Testis (tissue), 3 donors: Measurements from ENCODE around the gene SBNO2. TPM values are rescaled to one million over a fixed set of nuclear protein-coding genes. Genes with fewer than 3 reads are reported as not detected.

Experiments used
- DNase-seq: peaks from one replicate; pipeline ENCODE4 v3.0.0-alpha.2; 2019
- H3K27ac ChIP-seq, 2 donors: fragments of 200-600 bp; sonication (generic); one replicate each; pipeline ENCODE4 v1.5.1; 2019
- H3K27me3 ChIP-seq: fragments of 200-600 bp; sonication (generic); one replicate; pipeline ENCODE4 v1.5.1; 2019
- H3K36me3 ChIP-seq: fragments of 200-600 bp; sonication (generic); one replicate; pipeline ENCODE4 v1.5.1; 2017; ENCODE audit warnings: low read depth; ENCODE audit errors: missing control alignments
- H3K4me1 ChIP-seq: fragments of 200-600 bp; sonication (generic); one replicate; pipeline ENCODE4 v1.5.1; 2019
- H3K4me3 ChIP-seq, 2 donors: fragments of 200-600 bp; sonication (generic); one replicate each; pipeline ENCODE4 v1.5.1; 2017 to 2019
- H3K9me3 ChIP-seq: fragments of 200-600 bp; sonication (generic); one replicate; pipeline ENCODE4 v1.5.1; 2017
- POLR2A ChIP-seq: fragments of 450-650 bp; IDR thresholded peaks from one replicate; pipeline ENCODE4 v1.6.1; 2017; ENCODE audit warnings: antibody characterized with exemption, mild to moderate bottlenecking, moderate library complexity
- WGBS, 2 donors: methylation state at CpG; one replicate each; pipeline ENCODE4 v1.1.5; 2018; 5-methylcytosine and 5-hydroxymethylcytosine counted together
- intact Hi-C: fragments of 100-400 bp; cut with DNase I; formaldehyde crosslinking; loops from one replicate; pipeline ENCODE4 v1.15.1; 2023; ENCODE audit warnings: low total_unique reads
- polyA plus RNA-seq: library from polyadenylated mRNA; stranded (reverse); fragments of 350-450 nt; fragmentation: Illumina TruSeq; extraction: RNeasy Lipid Tissue Mini Kit (QIAGEN cat#74804); gene quantifications from one replicate; pipeline ENCODE4 v1.2.3, GENCODE V29; 2014; ENCODE audit warnings: low read depth, low replicate concordance; ENCODE audit not compliant: insufficient read depth
- total RNA-seq, 2 donors: library from RNA; depleted of rRNA; stranded (reverse); fragments of >200 nt; gene quantifications; one replicate each; pipeline ENCODE4 v1.2.3, GENCODE V29; 2016
- TF ChIP-seq, protein P1 (sequence below), 3 experiments: fragments of 450-650 bp in 2 of 3; fragments of 200-600 bp in 1 of 3; sonication (generic) in 1 of 3; IDR thresholded peaks; one replicate each; pipeline ENCODE4 v1.5.1; 2016 to 2019; ENCODE audit warnings: antibody characterized with exemption in 3 of 3, mild to moderate bottlenecking in 2 of 3, moderate library complexity in 1 of 3

SBNO2 gene
- total and polyA plus RNA-seq, 3 donors from 2014 or later: 34.3 to 65.0 (median 58.9) TPM

DNA sequence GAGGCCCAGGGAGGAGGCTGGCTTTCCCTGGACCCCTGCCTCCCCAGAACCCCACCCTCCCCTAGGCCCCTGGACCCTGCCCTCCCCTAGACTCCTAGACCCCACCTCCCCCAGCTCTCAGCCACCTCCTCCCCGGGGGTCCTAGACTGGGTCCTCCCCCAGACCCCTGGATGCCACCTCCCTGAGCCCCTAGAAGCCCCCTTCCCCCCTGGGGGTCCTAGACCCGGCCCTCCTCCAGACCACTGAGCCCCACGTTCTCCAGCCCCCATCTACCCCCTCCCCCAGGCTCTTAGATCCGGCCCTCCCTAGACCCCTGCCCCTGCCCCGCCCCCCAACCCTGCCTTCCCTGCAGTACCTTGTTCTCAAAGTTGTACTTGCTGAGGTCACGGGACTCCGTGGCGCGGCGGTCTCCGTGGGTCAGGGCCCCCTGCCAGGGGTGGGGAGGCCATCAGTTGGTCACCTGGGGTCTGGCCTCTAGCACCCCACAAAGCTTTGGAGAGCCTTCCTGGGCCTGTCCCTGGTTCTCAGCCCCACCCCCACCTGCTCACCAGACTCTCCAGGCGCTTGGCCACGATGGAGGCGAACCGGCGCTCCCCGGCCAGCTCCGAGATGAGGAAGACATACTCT is 62.3 kb downstream of the SBNO2 start:
- Histone ChIP-seq H3K9me3 (no peaks in the 10 kb centered on the region), H3K4me3 (peak overlapping the region in 1 of 2 donors; percentile 23), H3K36me3 (no peaks in the 10 kb centered on the region), H3K27ac (peak overlapping the region; percentile 59 to 86), H3K4me1 (peaks cover 35% of the 10 kb centered on the region), H3K27me3 (no peaks in the 10 kb centered on the region)
- intact Hi-C loops: loop anchor here (5.0 kb wide), 1 partner anchor 61 kb away; the partner anchor contains the start of gene SBNO2
- WGBS, 2 donors: 61 to 68% methylated on average over 4 to 17 of the region's 18 CpGs
- TF ChIP-seq, protein P1, sequence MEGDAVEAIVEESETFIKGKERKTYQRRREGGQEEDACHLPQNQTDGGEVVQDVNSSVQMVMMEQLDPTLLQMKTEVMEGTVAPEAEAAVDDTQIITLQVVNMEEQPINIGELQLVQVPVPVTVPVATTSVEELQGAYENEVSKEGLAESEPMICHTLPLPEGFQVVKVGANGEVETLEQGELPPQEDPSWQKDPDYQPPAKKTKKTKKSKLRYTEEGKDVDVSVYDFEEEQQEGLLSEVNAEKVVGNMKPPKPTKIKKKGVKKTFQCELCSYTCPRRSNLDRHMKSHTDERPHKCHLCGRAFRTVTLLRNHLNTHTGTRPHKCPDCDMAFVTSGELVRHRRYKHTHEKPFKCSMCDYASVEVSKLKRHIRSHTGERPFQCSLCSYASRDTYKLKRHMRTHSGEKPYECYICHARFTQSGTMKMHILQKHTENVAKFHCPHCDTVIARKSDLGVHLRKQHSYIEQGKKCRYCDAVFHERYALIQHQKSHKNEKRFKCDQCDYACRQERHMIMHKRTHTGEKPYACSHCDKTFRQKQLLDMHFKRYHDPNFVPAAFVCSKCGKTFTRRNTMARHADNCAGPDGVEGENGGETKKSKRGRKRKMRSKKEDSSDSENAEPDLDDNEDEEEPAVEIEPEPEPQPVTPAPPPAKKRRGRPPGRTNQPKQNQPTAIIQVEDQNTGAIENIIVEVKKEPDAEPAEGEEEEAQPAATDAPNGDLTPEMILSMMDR (IDR thresholded peaks at IDR 0.05): no peak
- no peak for TF ChIP-seq POLR2A
- no peak for DNase-seq

- Histone ChIP-seq H3K4me1 (peaks cover 36% of the 10 kb centered on the region), H3K27ac (peak overlapping the region; percentile 59 to 86), H3K36me3 (no peaks in the 10 kb centered on the region), H3K27me3 (no peaks in the 10 kb centered on the region), H3K4me3 (no peak overlapping the region), H3K9me3 (no peaks in the 10 kb centered on the region)
- peak; percentile 61 for DNase-seq
- intact Hi-C loops: loop anchor here (5.0 kb wide), 1 partner anchor 61 kb away; the partner anchor contains the start of gene SBNO2
- 43 to 50% methylated on average over 14 to 18 of the region's 18 CpGs for WGBS, 2 donors
- TF ChIP-seq, protein P1 (IDR thresholded peaks at IDR 0.05): no peak
- no peak for TF ChIP-seq POLR2A
Measured at GRCh38 chr19:1110809-1111640, 63.0 kb downstream of the SBNO2 start.

DNA sequence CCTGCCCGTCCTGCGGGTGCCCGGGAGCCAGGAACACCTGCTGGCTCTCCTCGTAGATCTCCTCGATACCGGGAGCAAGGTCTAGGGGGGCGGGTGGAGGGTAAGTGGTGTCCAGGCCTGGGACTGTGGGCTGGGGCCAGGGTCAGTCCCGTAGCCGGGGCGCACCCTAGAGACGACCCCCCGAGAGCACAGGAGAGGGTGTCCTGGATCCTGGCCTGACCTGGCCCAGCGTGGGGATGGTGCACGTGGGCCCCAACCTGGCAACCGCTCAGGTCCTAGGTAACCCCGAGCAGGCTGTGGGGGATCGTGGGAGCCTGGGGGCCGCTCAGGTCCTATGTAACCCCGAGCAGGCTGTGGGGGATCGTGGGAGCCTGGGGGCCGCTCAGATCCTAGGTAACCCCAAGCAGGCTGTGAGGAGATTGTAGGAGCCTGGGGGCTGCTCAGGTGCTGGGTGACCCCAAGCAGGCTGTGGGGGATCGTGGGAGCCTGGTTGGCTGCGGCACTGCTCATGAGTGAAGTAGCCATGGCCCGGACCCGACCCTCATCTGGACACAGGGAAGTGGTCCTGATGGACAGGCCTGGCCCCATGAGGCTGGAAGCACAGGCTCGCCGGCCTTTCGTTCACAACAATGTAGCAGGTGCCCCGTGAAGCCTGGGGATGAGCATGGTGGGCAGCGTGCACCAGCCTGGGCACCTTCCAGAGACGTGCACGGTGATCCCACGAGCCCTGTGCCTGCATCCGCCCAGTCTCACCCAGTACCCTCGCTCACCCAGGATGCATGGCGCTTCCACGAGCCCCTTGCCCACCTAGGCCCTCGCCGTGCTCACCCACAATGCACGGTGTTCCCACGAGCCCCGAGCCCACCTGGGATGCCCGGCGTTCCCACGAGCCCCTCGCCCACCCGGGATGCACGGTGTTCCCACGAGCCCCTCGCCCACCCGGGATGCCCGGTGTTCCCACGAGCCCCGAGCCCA is 64.1 kb downstream of the SBNO2 start:
- intact Hi-C loops: loop anchor here (5.0 kb wide), 1 partner anchor 62 kb away; the partner anchor contains the start of gene SBNO2
- H3K4me3 ChIP-seq: no peak overlapping the region
- no peak for TF ChIP-seq POLR2A
- TF ChIP-seq, protein P1 (IDR thresholded peaks at IDR 0.05): no peak
- no peaks in the 10 kb centered on the region for H3K27me3 ChIP-seq
- H3K36me3 ChIP-seq: no peaks in the 10 kb centered on the region
- H3K4me1 ChIP-seq: peaks cover 46% of the 10 kb centered on the region
- H3K27ac ChIP-seq: no peak overlapping the region
- no peaks in the 10 kb centered on the region for H3K9me3 ChIP-seq
- 79 to 90% methylated on average over 29 to 54 of the region's 54 CpGs for WGBS, 2 donors
- DNase-seq: no peak

DNA sequence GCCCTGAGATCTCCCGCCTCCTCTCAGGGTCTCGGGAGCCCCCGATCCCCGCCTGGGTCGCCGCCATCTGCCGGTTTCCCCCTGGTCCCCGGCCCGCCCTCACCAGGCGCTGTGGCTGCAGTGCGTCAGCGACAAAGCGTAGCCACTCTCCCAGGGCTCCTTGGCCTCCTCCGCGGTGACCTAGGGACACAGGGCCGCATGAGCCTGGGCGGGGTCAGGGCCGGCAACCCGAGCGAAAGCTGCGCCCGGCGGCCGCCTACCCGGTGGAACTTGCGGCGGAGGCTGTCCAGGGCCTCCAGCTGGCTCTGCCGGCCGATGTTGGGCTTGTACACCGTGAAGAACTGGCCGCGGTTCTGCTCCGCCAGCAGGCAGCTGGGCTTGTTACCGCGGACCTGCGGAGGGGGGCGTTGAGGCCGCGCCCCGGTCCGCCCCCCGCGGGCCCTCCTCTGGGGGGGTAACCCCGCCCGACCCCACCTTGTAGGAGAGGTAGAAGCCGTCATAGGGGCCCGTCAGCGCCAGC is 65.0 kb downstream of the SBNO2 start:
- Histone ChIP-seq H3K27me3 (no peaks in the 10 kb centered on the region), H3K36me3 (no peaks in the 10 kb centered on the region), H3K9me3 (no peaks in the 10 kb centered on the region), H3K4me1 (peaks cover 48% of the 10 kb centered on the region), H3K4me3 (peak overlapping the region in 1 of 2 donors; percentile 2), H3K27ac (no peak overlapping the region)
- TF ChIP-seq, protein P1 (IDR thresholded peaks at IDR 0.05): no peak
- TF ChIP-seq POLR2A: no peak
- 64 to 87% methylated on average over 10 to 45 of the region's 48 CpGs for WGBS, 2 donors
- intact Hi-C loops: no loop called here
- no peak for DNase-seq
